Nucleus accumbens (tissue), 56 donors: ENCODE data around the gene NAP1L5.

Source experiments
- DNase-seq, 56 donors: peaks; one replicate each; lab custom pipeline; 2025; lab: John Stamatoyannopoulos, UW

The NAP1L5 gene

GRCh38 chr4:88697588-88698329 is at the start of gene NAP1L5:
Gene NAP1L5 (minus strand): TSS chr4:88697829. CDS start chr4:88697754, 75 bp downstream.
- peak in 53 of 56 donors; percentile 9 to 80 (median 45) for DNase-seq

GRCh38 chr4:88747351-88747750 is 49.7 kb upstream of the NAP1L5 start:
- DNase-seq = no peak

GRCh38 chr4:88746206-88746605 is 48.6 kb upstream of the NAP1L5 start:
- DNase-seq = no peak

GRCh38 chr4:88745581-88746163 is 48.0 kb upstream of the NAP1L5 start:
- DNase-seq = no peak

- DNase-seq = no peak
Observed at GRCh38 chr4:88745175-88745574, 47.5 kb upstream of the NAP1L5 start.

- no peak for DNase-seq
Observed at GRCh38 chr4:88744609-88745008, 47.0 kb upstream of the NAP1L5 start.

GRCh38 chr4:88743696-88744095 is 46.1 kb upstream of the NAP1L5 start:
- no peak for DNase-seq

GRCh38 chr4:88742561-88742960 is 44.9 kb upstream of the NAP1L5 start:
- DNase-seq = no peak

- DNase-seq = no peak
Observed at GRCh38 chr4:88738180-88738579, 40.6 kb upstream of the NAP1L5 start.

- no peak for DNase-seq
Observed at GRCh38 chr4:88737307-88737941, 39.8 kb upstream of the NAP1L5 start.

GRCh38 chr4:88736264-88736663 is 38.6 kb upstream of the NAP1L5 start:
- DNase-seq = no peak

- no peak for DNase-seq
Observed at GRCh38 chr4:88735564-88735963, 37.9 kb upstream of the NAP1L5 start.

GRCh38 chr4:88734403-88734949 is 36.8 kb upstream of the NAP1L5 start:
- DNase-seq = no peak

GRCh38 chr4:88732714-88733368 is 35.2 kb upstream of the NAP1L5 start:
- no peak for DNase-seq

- DNase-seq = no peak
Observed at GRCh38 chr4:88731381-88731780, 33.8 kb upstream of the NAP1L5 start.

GRCh38 chr4:88730811-88731210 is 33.2 kb upstream of the NAP1L5 start:
- DNase-seq = no peak

- DNase-seq = no peak
Observed at GRCh38 chr4:88729146-88729760, 31.6 kb upstream of the NAP1L5 start.

- peak in 3 of 56 donors; percentile 7 to 26 (median 22) for DNase-seq
Observed at GRCh38 chr4:88728146-88728545, 30.5 kb upstream of the NAP1L5 start.

GRCh38 chr4:88725986-88726385 is 28.4 kb upstream of the NAP1L5 start:
- peak in 5 of 56 donors; percentile 6 to 31 (median 16) for DNase-seq

- DNase-seq = no peak
Observed at GRCh38 chr4:88725143-88725542, 27.5 kb upstream of the NAP1L5 start.
